ENCODE data around the gene SLC23A2.

DNA sequence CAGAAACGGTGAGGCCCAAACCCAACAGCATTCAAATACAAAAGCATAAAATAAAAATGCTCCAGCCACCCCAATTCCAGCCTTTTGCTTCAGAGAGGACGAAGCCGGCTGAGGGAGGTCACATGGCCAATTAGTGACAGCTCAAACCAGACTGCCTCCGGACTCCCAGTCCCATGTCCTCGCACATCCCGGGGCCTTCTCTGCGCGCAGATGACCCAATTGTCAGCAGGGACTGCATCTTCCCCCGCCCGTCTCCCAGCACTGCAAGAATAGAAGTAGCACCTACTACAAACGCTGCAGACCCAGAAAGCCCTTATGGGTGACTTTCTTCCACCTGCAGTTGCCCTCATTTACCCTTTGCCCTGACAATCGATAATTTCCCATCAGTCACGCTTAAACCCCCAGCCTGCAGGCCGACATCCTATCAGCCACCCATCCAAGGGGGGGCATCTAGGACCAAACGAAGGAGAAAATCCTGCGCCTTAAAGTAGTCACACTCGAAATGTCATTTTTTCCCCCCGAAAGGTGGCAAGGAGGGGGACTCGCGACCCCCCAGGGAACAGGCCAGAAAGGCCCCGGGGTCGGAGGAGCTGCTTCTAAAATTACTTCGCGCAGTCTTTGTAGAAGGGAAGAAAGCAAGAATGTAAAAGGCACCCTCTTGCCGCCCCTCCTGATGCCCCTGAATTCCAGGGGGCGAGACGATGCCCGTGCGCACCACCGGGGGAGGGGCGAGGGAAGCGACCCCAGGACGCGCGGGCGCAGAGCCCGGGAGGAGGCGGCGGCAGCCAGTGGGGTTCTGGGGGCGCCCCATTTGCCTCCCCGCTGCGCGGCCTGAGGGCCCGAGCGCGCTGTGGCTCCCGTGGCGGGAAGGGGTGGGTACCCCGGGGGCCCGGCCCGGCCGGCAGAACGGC lies 792 bp downstream of the SLC23A2 start:
- TF ChIP-seq, protein P1, sequence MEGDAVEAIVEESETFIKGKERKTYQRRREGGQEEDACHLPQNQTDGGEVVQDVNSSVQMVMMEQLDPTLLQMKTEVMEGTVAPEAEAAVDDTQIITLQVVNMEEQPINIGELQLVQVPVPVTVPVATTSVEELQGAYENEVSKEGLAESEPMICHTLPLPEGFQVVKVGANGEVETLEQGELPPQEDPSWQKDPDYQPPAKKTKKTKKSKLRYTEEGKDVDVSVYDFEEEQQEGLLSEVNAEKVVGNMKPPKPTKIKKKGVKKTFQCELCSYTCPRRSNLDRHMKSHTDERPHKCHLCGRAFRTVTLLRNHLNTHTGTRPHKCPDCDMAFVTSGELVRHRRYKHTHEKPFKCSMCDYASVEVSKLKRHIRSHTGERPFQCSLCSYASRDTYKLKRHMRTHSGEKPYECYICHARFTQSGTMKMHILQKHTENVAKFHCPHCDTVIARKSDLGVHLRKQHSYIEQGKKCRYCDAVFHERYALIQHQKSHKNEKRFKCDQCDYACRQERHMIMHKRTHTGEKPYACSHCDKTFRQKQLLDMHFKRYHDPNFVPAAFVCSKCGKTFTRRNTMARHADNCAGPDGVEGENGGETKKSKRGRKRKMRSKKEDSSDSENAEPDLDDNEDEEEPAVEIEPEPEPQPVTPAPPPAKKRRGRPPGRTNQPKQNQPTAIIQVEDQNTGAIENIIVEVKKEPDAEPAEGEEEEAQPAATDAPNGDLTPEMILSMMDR (IDR thresholded peaks at IDR 0.05 in 2 of 3, conservative IDR thresholded peaks at IDR 0.05 in 1 of 3; ENCODE audit: borderline replicate concordance in 1 of 3, insufficient read depth in 1 of 3, low read depth in 2 of 3, low read length in 2 of 3), result no peak
- TF ChIP-seq SRF (IDR thresholded peaks at IDR 0.05; ENCODE audit: low read depth) (no peak), EZH2phosphoT487 (IDR thresholded peaks at IDR 0.05; ENCODE audit: borderline replicate concordance) (no peak), POLR2AphosphoS5 (IDR thresholded peaks at IDR 0.05; ENCODE audit: low read depth, low read length) (no peak)
